ENCODE data around the gene HELT.
"Not testable (repeated sequence)": the region's sequence is repeated elsewhere in the genome, so short reads cannot be mapped to it uniquely, and the experiment has no call there.

The HELT gene

GRCh38 chr4:185035284-185035683 lies 17.0 kb downstream of the HELT start:
- TF ChIP-seq CTCF (IDR thresholded peaks at IDR 0.05; ENCODE audit: low read depth, low read length, missing control alignments) = no peak
- no peak for DNase-seq (ENCODE audit: extremely low read depth, low read depth)
- no peak overlapping the region for H3K4me3 ChIP-seq (replicated peaks; ENCODE audit: low read depth, low read length)

- no peak for DNase-seq (ENCODE audit: extremely low read depth, low read depth)
- no peak for TF ChIP-seq CTCF (IDR thresholded peaks at IDR 0.05; ENCODE audit: low read depth, low read length, missing control alignments)
Observed at GRCh38 chr4:185036019-185036418, 17.7 kb downstream of the HELT start.

DNA sequence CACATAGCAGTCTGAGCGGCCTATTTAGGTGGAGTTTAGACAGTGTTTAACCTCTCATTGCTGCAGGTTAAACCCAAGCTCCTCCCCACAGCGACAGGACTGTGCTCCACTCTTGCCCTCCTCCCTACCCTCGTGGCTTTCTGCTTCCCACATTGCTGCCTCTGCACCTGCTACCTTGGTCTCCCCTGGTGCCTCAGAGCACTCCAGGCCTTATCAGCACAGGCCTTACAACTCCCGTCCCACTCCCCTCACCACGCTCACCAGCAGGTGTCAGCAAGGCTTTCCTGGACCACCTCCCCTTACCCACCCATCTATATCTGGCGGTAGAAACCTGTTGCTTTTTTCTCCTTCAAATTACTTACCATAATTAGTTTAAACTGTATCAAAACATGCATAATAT lies 18.6 kb downstream of the HELT start:
- TF ChIP-seq CTCF (IDR thresholded peaks at IDR 0.05; ENCODE audit: low read depth, low read length, missing control alignments) = no peak
- no peak for DNase-seq (ENCODE audit: extremely low read depth, low read depth)

More at GRCh38 chr4:185036019-185036418, 17.7 kb downstream of the HELT start:
- H3K4me3 ChIP-seq (replicated peaks; ENCODE audit: low read depth, low read length) = no peak overlapping the region

GRCh38 chr4:185039508-185040273 lies 21.4 kb downstream of the HELT start:
- peak; percentile 70 for TF ChIP-seq CTCF (IDR thresholded peaks at IDR 0.05; ENCODE audit: low read depth, low read length, missing control alignments)
- peak; percentile 16 for DNase-seq (ENCODE audit: extremely low read depth, low read depth)
- no peak overlapping the region for H3K4me3 ChIP-seq (replicated peaks; ENCODE audit: low read depth, low read length)

More for the DNA sequence above, 18.6 kb downstream of the HELT start:
- H3K4me3 ChIP-seq (replicated peaks; ENCODE audit: low read depth, low read length) = no peak overlapping the region

- no peak overlapping the region for H3K4me3 ChIP-seq (replicated peaks; ENCODE audit: low read depth, low read length)
- TF ChIP-seq CTCF (IDR thresholded peaks at IDR 0.05; ENCODE audit: low read depth, low read length, missing control alignments) = no peak
- no peak for DNase-seq (ENCODE audit: extremely low read depth, low read depth)
Observed at GRCh38 chr4:185040523-185040922, 22.2 kb downstream of the HELT start.

- not testable (repeated sequence) for H3K4me3 ChIP-seq (replicated peaks; ENCODE audit: low read depth, low read length); DNase-seq (ENCODE audit: extremely low read depth, low read depth)
Observed at GRCh38 chr4:185050286-185050685, 32.0 kb downstream of the HELT start.

GRCh38 chr4:185051283-185051682 lies 33.0 kb downstream of the HELT start:
- H3K4me3 ChIP-seq (replicated peaks; ENCODE audit: low read depth, low read length); DNase-seq (ENCODE audit: extremely low read depth, low read depth): not testable (repeated sequence)

GRCh38 chr4:185053746-185054145 lies 35.5 kb downstream of the HELT start:
- H3K4me3 ChIP-seq (replicated peaks; ENCODE audit: low read depth, low read length) = no peak overlapping the region
- DNase-seq (ENCODE audit: extremely low read depth, low read depth) = no peak
- no peak for TF ChIP-seq CTCF (IDR thresholded peaks at IDR 0.05; ENCODE audit: low read depth, low read length, missing control alignments)

Data from HFF-Myc (cell line).